ENCODE data around the gene NIPAL1.

- TF ChIP-seq, protein P1, sequence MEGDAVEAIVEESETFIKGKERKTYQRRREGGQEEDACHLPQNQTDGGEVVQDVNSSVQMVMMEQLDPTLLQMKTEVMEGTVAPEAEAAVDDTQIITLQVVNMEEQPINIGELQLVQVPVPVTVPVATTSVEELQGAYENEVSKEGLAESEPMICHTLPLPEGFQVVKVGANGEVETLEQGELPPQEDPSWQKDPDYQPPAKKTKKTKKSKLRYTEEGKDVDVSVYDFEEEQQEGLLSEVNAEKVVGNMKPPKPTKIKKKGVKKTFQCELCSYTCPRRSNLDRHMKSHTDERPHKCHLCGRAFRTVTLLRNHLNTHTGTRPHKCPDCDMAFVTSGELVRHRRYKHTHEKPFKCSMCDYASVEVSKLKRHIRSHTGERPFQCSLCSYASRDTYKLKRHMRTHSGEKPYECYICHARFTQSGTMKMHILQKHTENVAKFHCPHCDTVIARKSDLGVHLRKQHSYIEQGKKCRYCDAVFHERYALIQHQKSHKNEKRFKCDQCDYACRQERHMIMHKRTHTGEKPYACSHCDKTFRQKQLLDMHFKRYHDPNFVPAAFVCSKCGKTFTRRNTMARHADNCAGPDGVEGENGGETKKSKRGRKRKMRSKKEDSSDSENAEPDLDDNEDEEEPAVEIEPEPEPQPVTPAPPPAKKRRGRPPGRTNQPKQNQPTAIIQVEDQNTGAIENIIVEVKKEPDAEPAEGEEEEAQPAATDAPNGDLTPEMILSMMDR (IDR thresholded peaks at IDR 0.05), result no peak
- no peak for TF ChIP-seq POLR2A (IDR thresholded peaks at IDR 0.05)
- no peak for TF ChIP-seq EP300 (IDR thresholded peaks at IDR 0.05)
Measured at GRCh38 chr4:48011722-48012121, 4.8 kb upstream of the NIPAL1 start.
